Fibroblast of peridontal ligament (primary cell): Measurements from ENCODE around the gene RBM34.
A peak's percentile ranks its signal among the peaks of the same experiment; 100 is the strongest.
"Not testable (repeated sequence)": the region's sequence is repeated elsewhere in the genome, so short reads cannot be mapped to it uniquely, and the experiment has no call there.

Experiments used
- DNase-seq: peaks from one replicate; pipeline ENCODE4 v3.0.0-alpha.2; 2010; ENCODE audit errors: extremely low read depth

RBM34 gene

DNA sequence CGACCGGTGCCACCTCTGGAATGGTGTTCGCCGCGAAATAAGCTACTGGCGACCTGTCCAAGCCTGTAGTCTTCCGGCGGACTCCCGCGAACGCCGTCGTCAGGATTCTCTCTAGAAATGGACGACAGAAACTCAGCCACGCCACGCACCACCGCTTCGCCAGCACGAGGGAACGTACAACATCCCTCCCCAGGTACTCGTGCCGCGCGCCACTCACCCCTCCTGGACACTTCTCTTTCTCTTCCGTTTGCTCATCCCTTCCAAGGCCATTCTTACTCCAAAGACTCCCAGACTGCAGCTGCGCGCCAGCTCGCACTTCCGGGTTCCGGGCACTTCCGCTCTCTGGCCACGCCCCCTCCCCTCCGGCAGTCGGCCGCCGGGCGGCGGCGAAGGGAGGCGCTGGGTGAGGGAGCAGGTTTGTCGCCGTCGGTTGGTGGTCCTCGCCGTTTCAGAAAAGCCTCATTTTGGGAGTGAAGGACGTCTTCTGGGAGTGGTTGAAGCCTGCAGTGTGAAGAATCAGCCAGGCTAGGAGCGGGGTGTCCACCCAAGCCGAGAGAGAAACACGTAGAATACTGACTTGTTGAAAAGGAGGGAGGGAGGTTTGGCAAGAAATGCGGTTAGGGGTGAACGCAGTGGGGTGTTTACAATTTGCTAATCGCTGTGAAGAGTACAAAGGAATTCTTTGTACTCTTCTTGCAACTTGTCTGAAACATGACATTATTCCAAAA is at the start of gene RBM34:
RBM34 (minus strand) TSS at position 294 of the 728 bp plus-strand sequence; CDS start at position 270, 24 bp downstream.
- peak; percentile 85 for DNase-seq

DNA sequence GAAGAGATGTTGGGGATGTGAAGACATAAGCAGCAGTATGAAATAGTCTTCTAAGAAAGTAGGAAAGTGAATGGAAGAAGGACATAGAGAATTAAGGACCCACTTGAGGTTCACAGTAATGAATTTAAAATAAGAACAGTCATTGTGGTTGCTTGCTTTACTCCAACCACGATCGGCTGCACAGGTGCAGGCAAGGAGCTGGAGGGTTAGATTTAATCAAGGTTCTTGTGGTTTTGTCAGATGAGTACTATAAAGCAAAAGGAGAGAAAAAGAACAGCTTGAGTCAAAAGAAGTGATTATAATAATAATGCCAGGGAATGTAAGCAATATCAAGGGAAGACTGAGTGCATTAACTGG is 46.1 kb upstream of the RBM34 start:
- no peak for DNase-seq

DNA sequence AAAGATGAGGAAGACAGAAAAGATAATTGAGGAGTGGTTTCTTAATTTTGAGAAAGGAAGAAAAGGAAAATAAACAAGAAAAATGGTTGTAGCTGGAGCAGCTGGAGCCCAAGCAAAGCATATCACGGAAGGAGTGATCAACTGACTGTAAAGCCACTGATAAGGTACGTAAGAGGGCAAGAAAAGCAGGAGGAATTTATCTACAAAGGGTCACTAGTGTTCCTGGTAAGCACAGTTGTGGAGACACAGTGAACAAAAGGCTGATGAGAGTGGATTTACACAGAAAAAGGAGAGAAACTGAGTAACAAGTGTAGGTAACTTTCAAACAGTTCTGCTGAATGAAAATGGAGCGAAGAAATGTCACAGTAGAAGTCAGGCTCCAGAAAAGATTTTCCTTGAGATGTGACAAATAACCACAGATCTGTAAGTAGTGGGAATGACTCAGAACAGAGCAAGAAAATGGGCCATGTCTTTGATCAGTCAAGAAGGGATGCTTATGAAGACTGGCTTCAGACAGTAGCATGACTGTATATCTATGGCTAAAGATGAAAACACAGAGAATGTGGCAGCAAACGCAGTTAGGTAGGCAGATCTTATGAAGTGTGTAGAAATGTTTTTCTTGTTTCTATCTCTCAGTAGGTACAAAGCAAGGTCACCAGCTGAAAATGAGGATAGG is 45.6 kb upstream of the RBM34 start:
- DNase-seq = peak; percentile 22

GRCh38 chr1:235205687-235206086 is 44.6 kb upstream of the RBM34 start:
- no peak for DNase-seq

GRCh38 chr1:235203428-235203827 is 42.4 kb upstream of the RBM34 start:
- no peak for DNase-seq

GRCh38 chr1:235202447-235202846 is 41.4 kb upstream of the RBM34 start:
- DNase-seq = not testable (repeated sequence)

- peak; percentile 72 for DNase-seq
Observed at GRCh38 chr1:235199441-235199840, 38.4 kb upstream of the RBM34 start.

DNA sequence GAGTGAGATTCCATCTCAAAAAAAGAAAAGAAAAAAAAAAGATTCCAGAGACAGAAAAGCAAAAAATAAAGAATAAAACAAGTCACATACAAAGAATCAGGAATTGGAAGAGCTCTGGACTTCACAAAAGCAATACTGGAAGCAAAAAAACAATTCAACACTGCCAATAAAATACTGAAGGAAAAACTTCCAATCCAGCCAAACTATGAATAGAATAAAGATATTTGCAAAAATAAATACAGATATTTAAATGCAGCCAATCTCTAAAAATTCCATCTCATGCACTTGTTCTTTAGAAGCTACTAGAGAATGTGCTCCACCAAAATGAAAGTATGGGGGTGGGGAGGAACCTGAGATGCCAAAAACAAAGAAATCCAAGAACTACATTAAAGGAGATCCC is 29.4 kb upstream of the RBM34 start:
- DNase-seq = no peak

DNA sequence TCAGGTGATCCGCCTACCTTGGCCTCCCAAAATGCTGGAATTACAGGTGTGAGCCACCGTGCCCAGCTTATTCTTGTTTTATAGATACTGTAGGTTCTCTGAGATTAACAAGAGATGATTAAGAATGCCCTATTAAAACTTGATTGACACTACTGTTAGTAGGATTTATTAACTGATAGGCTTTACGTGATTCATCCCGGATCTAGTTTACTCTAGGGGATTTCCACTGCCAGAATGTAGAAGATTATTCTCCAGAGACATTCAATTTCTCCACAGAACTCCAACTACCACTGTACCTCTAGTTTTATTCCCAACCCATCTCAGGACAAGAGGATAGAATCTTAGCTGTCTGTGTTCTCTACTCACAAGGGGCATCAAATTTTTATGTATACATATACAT is 26.3 kb upstream of the RBM34 start:
- DNase-seq = no peak

- no peak for DNase-seq
Observed at GRCh38 chr1:235181561-235182245, 20.7 kb upstream of the RBM34 start.

- DNase-seq = no peak
Observed at GRCh38 chr1:235180916-235181460, 19.9 kb upstream of the RBM34 start.

- DNase-seq = no peak
Observed at GRCh38 chr1:235176486-235176885, 15.4 kb upstream of the RBM34 start.

GRCh38 chr1:235169986-235170385 is 8.9 kb upstream of the RBM34 start:
- no peak for DNase-seq

DNA sequence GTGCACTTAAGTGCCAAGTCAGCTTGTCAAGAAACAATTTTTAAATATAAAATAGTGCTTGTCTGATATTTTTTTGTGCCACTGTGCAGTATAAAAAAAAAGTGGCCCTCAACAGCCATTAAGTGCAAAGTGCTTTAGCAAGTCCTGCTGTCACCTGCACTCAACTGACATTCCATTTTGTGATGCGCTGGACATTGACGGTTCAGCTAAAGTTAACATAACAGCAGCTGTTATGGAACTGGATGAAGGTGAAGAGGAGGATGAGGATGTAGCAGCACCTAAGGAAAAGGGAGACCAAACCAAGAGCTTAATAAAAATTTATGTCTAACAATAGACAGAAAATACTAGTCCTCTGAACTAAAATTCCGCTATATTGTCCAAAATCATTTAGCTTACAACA is 7.3 kb upstream of the RBM34 start:
- DNase-seq = no peak

DNA sequence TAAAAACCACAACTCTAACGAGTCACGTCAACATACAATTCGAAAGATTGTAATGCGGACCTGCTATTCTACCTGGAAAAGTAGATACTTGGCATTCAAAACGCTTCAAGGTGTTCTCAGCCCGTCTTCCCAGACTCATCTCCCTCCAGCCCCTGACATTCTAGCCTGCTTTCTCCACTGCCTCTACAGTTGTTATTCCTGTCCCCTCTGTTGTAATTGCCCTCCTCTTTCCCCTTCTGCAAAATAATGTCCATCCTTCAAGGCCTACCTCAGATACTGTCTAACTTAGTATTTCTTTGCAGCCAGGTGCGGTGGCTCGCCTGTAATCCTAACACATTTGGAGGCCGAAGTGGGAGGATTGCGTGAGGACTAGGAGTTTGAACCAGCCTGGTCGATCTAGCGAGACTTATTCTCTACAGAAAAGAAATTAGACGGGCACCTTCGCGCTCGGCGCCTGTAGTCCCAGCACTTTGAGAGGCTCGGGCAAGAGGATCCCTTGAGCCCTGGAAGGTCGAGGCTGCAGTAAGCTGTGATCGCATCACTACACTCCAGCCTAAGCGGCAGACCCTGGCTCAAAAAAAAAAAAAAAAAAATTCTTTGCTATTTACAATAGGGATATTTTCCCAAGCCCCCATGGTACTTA is 756 bp upstream of the RBM34 start:
- no peak for DNase-seq

DNA sequence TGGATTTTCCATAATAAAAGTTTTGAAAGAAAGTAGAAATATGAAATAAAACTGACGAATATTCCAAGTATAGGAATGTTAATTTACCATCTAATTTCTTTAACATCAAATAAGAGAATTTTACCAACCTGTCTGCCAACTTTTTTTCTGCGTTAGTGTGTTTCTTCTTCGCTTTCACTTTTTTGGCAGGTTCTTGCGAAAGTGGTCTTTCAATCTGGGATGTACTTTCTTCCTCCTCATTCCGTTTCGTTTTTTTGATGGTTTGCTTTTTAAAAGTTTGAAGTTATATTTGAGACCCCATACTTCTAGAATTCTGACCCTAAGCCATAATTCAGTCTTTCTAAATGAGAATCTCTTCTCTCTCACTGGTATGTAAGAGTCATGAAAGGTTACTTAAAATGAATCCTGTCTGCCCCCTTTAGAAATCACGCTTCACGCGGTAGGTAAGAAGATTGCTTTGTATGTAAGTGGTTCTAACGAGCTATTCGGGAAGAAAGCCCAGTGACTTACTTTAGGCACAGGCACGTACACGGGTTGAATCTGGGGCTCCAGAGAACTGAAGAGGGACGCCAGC is 580 bp downstream of the RBM34 start:
- peak; percentile 76 for DNase-seq

DNA sequence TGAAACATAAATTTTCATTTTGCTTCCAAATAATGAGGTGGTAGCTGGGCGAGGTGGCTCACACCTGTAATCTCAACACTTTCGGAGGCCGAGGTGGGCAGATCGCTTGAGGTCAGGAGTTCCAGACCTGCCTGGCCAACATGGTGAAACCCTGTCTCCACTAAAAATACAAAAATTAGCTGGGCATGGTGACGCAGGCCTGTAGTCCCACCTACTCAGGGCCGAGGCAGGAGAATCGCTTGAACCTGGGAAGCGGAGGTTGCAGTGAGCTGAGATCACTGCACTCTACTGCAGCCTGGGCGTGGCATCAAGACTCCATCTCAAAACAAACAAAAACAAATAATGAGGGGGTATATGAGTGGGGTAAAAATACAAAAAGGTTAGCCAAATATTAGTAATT is 1.1 kb downstream of the RBM34 start:
- not testable (repeated sequence) for DNase-seq

- DNase-seq = not testable (repeated sequence)
Observed at GRCh38 chr1:235159284-235159683, 1.8 kb downstream of the RBM34 start.

GRCh38 chr1:235158680-235159079 is 2.4 kb downstream of the RBM34 start:
- no peak for DNase-seq

- DNase-seq = no peak
Observed at GRCh38 chr1:235157150-235157549, 3.9 kb downstream of the RBM34 start.

DNA sequence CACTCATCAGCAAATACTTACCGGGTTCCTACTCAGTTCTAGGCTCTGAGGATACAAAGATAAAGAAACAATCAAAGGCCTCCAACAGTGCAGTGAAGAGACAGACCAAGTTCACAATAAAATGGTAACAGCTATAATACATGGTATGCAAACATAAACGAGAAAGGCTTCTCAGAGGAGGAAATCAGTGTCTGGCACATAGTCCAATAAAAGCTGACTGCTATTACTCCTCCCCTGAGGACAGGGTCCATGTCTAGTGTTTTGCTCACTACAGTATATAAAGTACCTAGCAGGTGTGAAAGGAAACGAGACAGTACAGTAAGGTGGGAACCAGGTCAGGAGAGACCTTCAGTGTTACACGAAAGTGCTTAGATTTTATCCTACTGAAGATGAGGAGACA is 4.3 kb downstream of the RBM34 start:
- no peak for DNase-seq

GRCh38 chr1:235156265-235156664 is 4.8 kb downstream of the RBM34 start:
- DNase-seq = no peak
